Fibroblast of pulmonary artery (primary cell): Measurements from ENCODE around the gene OR1N1.

ENCODE experiments used
- DNase-seq: peaks from one replicate; pipeline ENCODE4 v3.0.0-alpha.2; 2010; ENCODE audit warnings: low read depth
- H3K4me3 ChIP-seq: replicated peaks from 2 replicates; pipeline ENCODE4 v1.5.1; 2011; ENCODE audit warnings: low read depth, mild to moderate bottlenecking, control low read depth, low read length, moderate library complexity
- TF ChIP-seq, protein P1 (sequence below): IDR thresholded peaks from 2 replicates; pipeline ENCODE4 v1.5.1; 2011; ENCODE audit warnings: mild to moderate bottlenecking, control low read depth, low read length, inconsistent platforms; ENCODE audit errors: missing control alignments

Gene OR1N1

DNA sequence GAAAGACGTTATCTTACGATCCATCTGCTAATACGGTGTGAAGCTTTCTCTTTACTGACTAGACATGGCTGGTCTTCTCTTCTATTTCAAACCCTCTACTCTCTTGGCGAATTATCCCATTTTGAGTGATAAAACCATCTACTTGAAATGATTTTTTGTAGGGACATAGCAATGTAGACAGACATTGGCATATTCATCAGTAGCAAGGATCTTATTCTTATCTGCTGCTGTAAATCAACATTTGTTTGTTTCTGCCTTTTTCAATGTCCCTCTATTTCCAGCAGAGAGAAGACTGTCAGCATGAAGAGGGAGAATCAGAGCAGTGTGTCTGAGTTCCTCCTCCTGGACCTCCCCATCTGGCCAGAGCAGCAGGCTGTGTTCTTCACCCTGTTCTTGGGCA lies 8.3 kb downstream of the OR1N1 start, which contains the start of gene OR1J4:
Gene OR1J4 (plus strand): TSS at position 301 of the 400 bp plus-strand sequence. CDS start 0 bp downstream, at position 301.
- no peak for DNase-seq
- TF ChIP-seq, protein P1, sequence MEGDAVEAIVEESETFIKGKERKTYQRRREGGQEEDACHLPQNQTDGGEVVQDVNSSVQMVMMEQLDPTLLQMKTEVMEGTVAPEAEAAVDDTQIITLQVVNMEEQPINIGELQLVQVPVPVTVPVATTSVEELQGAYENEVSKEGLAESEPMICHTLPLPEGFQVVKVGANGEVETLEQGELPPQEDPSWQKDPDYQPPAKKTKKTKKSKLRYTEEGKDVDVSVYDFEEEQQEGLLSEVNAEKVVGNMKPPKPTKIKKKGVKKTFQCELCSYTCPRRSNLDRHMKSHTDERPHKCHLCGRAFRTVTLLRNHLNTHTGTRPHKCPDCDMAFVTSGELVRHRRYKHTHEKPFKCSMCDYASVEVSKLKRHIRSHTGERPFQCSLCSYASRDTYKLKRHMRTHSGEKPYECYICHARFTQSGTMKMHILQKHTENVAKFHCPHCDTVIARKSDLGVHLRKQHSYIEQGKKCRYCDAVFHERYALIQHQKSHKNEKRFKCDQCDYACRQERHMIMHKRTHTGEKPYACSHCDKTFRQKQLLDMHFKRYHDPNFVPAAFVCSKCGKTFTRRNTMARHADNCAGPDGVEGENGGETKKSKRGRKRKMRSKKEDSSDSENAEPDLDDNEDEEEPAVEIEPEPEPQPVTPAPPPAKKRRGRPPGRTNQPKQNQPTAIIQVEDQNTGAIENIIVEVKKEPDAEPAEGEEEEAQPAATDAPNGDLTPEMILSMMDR = no peak
- no peak within 1 kb of the TSS for H3K4me3 ChIP-seq

DNA sequence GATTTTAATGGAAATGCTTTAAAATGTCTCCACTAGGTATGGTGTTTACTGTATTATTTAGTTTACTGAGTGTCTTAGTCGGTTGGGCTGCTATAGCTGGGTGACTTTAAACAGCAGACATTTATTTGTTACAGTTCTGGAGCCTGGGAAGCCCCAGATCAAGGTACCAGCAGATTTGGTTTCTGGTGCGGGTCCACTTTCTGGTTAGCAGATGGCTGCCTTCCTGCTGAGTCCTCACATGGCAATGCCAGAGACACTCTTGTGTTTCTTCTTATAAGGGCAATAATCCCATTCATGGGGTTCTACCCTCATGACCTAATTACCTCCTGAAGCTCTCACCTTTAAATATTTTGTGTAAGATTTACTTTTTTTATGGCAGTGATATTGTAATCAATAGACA lies 8.9 kb downstream of the OR1N1 start:
- no peak overlapping the region for H3K4me3 ChIP-seq
- TF ChIP-seq, protein P1 = no peak
- no peak for DNase-seq

DNA sequence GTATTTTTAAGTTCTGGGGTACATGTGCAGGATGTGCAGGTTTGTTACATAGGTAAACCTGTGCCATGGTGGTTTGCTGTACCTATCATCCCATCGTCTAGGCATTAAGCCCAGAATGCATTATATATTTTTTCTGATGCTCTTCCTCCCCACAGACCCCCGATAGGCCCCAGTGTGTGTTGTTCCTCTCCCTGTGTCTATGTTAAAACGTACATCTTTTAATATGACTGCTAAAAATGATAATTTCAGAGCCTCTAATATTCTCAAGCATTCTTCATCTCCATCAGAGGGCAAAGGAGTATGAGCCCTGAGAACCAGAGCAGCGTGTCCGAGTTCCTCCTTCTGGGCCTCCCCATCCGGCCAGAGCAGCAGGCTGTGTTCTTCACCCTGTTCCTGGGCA lies 16.6 kb downstream of the OR1N1 start, which contains the start of gene OR1J2:
Gene OR1J2 (plus strand): TSS at position 301 of the 400 bp plus-strand sequence. CDS start 0 bp downstream, at position 301.
- TF ChIP-seq, protein P1 = no peak
- DNase-seq = no peak
- no peak within 1 kb of the TSS for H3K4me3 ChIP-seq

- no peak for DNase-seq
- TF ChIP-seq, protein P1 = no peak
- H3K4me3 ChIP-seq = no peak overlapping the region
Observed at GRCh38 chr9:122506964-122507363, 20.1 kb downstream of the OR1N1 start.

GRCh38 chr9:122498883-122499288 lies 28.2 kb downstream of the OR1N1 start:
- DNase-seq = peak; percentile 64
- H3K4me3 ChIP-seq = no peak overlapping the region
- TF ChIP-seq, protein P1 = peak; percentile 93

DNA sequence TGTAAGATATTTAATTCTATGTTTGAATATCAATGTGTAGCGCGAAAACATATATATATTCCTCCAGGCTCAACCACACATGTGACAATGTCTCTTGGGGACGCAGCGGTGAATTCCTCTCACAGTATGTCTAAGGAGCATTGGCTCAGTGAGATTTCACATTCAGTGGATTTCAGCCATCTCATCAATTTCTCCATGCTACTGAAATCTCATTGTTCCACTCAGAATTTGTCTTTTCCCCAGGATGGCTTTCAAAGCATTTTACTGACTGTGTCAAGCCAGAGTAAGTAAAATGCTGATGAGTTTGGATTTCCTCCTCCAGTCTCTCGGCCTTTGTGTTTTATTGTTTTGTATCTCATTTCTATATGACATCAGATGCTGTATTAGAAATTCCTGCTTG lies 48.0 kb downstream of the OR1N1 start:
- DNase-seq = no peak
- no peak overlapping the region for H3K4me3 ChIP-seq
- TF ChIP-seq, protein P1 = no peak

DNA sequence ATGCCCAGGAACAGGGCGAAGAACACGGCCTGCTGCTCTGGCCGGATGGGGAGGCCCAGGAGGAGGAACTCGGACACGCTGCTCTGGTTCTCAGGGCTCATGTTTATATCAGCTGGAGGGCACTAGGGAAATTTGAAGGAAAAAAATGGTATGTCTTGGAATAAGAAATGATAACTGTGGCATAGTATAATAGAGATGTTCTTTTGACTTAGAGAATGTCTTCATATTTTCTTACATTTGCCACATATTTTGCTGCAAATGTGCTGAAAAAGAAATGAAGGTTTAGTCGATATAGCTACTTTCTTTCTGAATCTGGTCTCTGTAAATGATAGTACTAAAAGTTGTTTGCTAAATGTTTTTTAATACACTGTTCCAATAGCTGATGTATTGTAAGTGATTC lies 49.3 kb downstream of the OR1N1 start, which contains the start of gene OR1J1:
Gene OR1J1 (minus strand): TSS at position 101 of the 400 bp plus-strand sequence. CDS start 0 bp downstream, at position 101.
- TF ChIP-seq, protein P1 = no peak
- DNase-seq = no peak
- H3K4me3 ChIP-seq = no peak within 1 kb of the TSS
